Fibroblast of lung (primary cell): ENCODE results near the gene AKT2. TPM values are rescaled to one million over a fixed set of nuclear protein-coding genes. Genes with fewer than 3 reads are reported as not detected.

Experiments
- DNase-seq, 2 donors: peaks; one replicate each; pipeline versions ENCODE4 v3.0.0 to v3.0.0-alpha.2; 2010; ENCODE audit warnings: low read depth in 2 of 2
- H2AFZ ChIP-seq: 2 replicates; pipeline ENCODE4 v1.5.1; 2012; ENCODE audit warnings: low read length, control low read depth, inconsistent platforms
- H3K27ac ChIP-seq: 2 replicates; pipeline ENCODE4 v1.5.1; 2011; ENCODE audit warnings: low read length, control low read depth; ENCODE audit not compliant: insufficient read depth
- H3K27me3 ChIP-seq: 2 replicates; pipeline ENCODE4 v1.5.1; 2011; ENCODE audit warnings: mild to moderate bottlenecking, low read length; ENCODE audit not compliant: control insufficient read depth, insufficient read depth
- H3K36me3 ChIP-seq: 2 replicates; pipeline ENCODE4 v1.5.1; 2011; ENCODE audit warnings: low read length; ENCODE audit not compliant: control insufficient read depth, insufficient read depth
- H3K4me1 ChIP-seq: 2 replicates; pipeline ENCODE4 v1.5.1; 2011; ENCODE audit warnings: low read length; ENCODE audit not compliant: control insufficient read depth, insufficient read depth; ENCODE audit errors: extremely low read depth
- H3K4me2 ChIP-seq: 2 replicates; pipeline ENCODE4 v1.5.1; 2011; ENCODE audit warnings: low read length, control low read depth; ENCODE audit not compliant: insufficient read depth; ENCODE audit errors: extremely low read depth
- H3K4me3 ChIP-seq, 4 experiments: fragments of 200-600 bp in 1 of 4; sonication (generic) in 1 of 4; replicated peaks in 1 of 4; 2 replicates each; pipeline ENCODE4 v1.5.1; 2011 to 2016; ENCODE audit warnings: low read length in 4 of 4, low read depth in 3 of 4, mild to moderate bottlenecking in 3 of 4, control low read depth in 2 of 4, inconsistent platforms in 1 of 4, mixed read lengths in 1 of 4; ENCODE audit not compliant: insufficient read depth in 1 of 4; ENCODE audit errors: control extremely low read depth in 1 of 4
- H3K79me2 ChIP-seq: 2 replicates; pipeline ENCODE4 v1.5.1; 2012; ENCODE audit warnings: mild to moderate bottlenecking, low read length, inconsistent platforms; ENCODE audit not compliant: control insufficient read depth, insufficient read depth
- H3K9ac ChIP-seq: 2 replicates; pipeline ENCODE4 v1.5.1; 2011; ENCODE audit warnings: mild to moderate bottlenecking, low read length, control low read depth; ENCODE audit not compliant: insufficient read depth
- H3K9me3 ChIP-seq: 2 replicates; pipeline ENCODE4 v1.5.1; 2012; ENCODE audit warnings: low read depth, low read length; ENCODE audit not compliant: control insufficient read depth, insufficient read depth
- H4K20me1 ChIP-seq: 2 replicates; pipeline ENCODE4 v1.5.1; 2011; ENCODE audit warnings: low read length; ENCODE audit not compliant: control insufficient read depth, insufficient read depth; ENCODE audit errors: extremely low read depth
- EZH2 ChIP-seq: IDR thresholded peaks from 2 replicates; pipeline ENCODE4 v1.5.1; 2012; ENCODE audit warnings: low read length, control low read depth, mild to moderate bottlenecking; ENCODE audit errors: missing control alignments
- polyA plus RNA-seq, 2 donors: library from polyadenylated mRNA; depleted of rRNA in 1 of 2; stranded (reverse) in 1 of 2; unstranded in 1 of 2; fragments of >200 nt; gene quantifications; 2 replicates each; pipeline ENCODE4 v1.2.1, GENCODE V29; 2011 to 2012; ENCODE audit warnings: missing spikeins in 1 of 2
- total RNA-seq: library from RNA; depleted of rRNA; stranded (reverse); fragments of >200 nt; gene quantifications from 2 replicates; pipeline ENCODE4 v1.2.1, GENCODE V29; 2014
- TF ChIP-seq, protein P1 (sequence below), 2 donors: IDR thresholded peaks in 1 of 2; conservative IDR thresholded peaks in 1 of 2; 1 replicate in 1 of 2; 2 replicates in 1 of 2; pipeline ENCODE4 v1.5.1; 2011 to 2012; ENCODE audit warnings: low read length in 2 of 2, control low read depth in 1 of 2, inconsistent platforms in 1 of 2, low read depth in 1 of 2, mild to moderate bottlenecking in 1 of 2

AKT2 gene
- total and polyA plus RNA-seq, 2 donors (not counting 1 experiment from before 2014, with no cell fraction given) = 76.0 to 81.5 TPM

DNA sequence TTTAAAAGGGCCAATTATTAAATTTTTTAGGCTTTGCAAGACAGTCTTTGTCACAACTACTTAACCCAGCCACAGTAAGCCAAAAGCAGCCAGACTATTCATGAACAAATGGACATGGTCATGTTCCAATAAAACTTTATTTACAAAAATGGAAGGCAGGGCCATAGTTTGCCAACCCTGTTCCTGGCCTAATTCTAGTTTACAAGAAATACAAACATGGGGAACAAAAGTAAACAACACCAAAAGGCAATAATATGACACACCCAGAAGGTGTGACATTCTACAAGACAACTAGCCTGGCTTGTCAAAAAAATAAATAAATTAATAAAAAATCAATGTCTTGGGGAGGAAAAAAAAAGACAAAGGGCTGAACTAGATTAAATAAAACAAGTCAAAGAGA is 33.9 kb downstream of the AKT2 start:
- no peak overlapping the region for H3K27ac ChIP-seq
- H3K36me3 ChIP-seq = peaks cover 13% of the 10 kb centered on the region
- H3K79me2 ChIP-seq = peaks cover 7% of the 10 kb centered on the region
- H3K4me2 ChIP-seq = no peak overlapping the region
- no peak overlapping the region for H3K4me3 ChIP-seq
- no peaks in the 10 kb centered on the region for H3K9me3 ChIP-seq
- DNase-seq = no peak
- H3K9ac ChIP-seq = no peak overlapping the region
- no peaks in the 10 kb centered on the region for H3K4me1 ChIP-seq
- H4K20me1 ChIP-seq = peaks cover 2% of the 10 kb centered on the region
- H2AFZ ChIP-seq = no peak overlapping the region
- H3K27me3 ChIP-seq = no peaks in the 10 kb centered on the region
- no peak for TF ChIP-seq EZH2
- TF ChIP-seq, protein P1, sequence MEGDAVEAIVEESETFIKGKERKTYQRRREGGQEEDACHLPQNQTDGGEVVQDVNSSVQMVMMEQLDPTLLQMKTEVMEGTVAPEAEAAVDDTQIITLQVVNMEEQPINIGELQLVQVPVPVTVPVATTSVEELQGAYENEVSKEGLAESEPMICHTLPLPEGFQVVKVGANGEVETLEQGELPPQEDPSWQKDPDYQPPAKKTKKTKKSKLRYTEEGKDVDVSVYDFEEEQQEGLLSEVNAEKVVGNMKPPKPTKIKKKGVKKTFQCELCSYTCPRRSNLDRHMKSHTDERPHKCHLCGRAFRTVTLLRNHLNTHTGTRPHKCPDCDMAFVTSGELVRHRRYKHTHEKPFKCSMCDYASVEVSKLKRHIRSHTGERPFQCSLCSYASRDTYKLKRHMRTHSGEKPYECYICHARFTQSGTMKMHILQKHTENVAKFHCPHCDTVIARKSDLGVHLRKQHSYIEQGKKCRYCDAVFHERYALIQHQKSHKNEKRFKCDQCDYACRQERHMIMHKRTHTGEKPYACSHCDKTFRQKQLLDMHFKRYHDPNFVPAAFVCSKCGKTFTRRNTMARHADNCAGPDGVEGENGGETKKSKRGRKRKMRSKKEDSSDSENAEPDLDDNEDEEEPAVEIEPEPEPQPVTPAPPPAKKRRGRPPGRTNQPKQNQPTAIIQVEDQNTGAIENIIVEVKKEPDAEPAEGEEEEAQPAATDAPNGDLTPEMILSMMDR (conservative IDR thresholded peaks at IDR 0.05 in 1 of 2, IDR thresholded peaks at IDR 0.05 in 1 of 2; ENCODE audit: low read depth in 1 of 2, low read length in 2 of 2) = no peak

DNA sequence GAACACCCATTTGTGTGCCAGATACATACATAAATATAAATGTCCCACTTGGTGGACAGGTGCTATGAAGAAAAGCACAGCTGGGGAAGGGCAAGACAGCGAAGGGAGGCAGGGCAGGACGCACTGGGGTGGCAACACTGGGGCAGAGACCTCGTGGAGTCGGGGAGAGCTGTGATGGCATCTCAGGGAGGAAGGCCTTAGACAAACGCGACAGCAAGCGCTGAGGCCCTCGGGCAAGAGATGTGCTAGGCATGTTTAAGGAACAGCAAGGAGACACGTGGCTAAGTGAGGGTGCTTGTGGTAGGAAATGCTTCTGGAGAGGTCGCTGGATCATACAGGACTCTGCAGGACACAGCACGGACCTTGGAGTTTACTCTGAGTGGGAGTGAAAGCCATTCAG is 35.4 kb downstream of the AKT2 start:
- no peaks in the 10 kb centered on the region for H3K27me3 ChIP-seq
- no peak for DNase-seq
- H3K4me3 ChIP-seq = no peak overlapping the region
- no peak overlapping the region for H3K4me2 ChIP-seq
- H2AFZ ChIP-seq = no peak overlapping the region
- H3K79me2 ChIP-seq = peaks cover 7% of the 10 kb centered on the region
- no peak overlapping the region for H3K9ac ChIP-seq
- TF ChIP-seq, protein P1 (conservative IDR thresholded peaks at IDR 0.05 in 1 of 2, IDR thresholded peaks at IDR 0.05 in 1 of 2; ENCODE audit: low read depth in 1 of 2, low read length in 2 of 2) = no peak
- no peaks in the 10 kb centered on the region for H3K4me1 ChIP-seq
- peaks cover 4% of the 10 kb centered on the region for H3K36me3 ChIP-seq
- no peaks in the 10 kb centered on the region for H3K9me3 ChIP-seq
- no peak overlapping the region for H3K27ac ChIP-seq
- H4K20me1 ChIP-seq = peaks cover 2% of the 10 kb centered on the region

DNA sequence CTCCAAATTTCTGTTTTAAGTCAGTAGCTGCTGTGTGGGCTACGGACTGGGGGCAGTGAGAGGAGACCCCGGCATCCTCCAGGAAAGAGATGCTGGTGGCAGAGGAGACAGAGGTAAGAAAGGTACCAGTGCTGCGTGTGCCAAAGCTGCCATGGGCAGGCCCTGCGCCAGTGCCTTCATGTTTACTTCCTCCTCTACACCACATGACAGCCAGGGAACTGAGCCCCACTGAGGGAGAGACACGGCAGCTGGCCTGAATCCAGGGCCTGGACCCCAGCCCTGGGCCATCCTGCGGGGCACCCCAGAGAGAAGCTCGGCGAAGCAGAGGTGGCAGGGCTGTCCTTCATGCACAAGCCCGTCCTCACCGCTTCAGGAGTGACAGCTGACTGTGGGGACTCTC is 35.9 kb downstream of the AKT2 start:
- no peaks in the 10 kb centered on the region for H3K4me1 ChIP-seq
- H3K9me3 ChIP-seq = no peaks in the 10 kb centered on the region
- H3K4me2 ChIP-seq = no peak overlapping the region
- H2AFZ ChIP-seq = no peak overlapping the region
- peaks cover 4% of the 10 kb centered on the region for H3K36me3 ChIP-seq
- no peak overlapping the region for H3K9ac ChIP-seq
- no peaks in the 10 kb centered on the region for H3K27me3 ChIP-seq
- DNase-seq = no peak
- H3K79me2 ChIP-seq = peaks cover 7% of the 10 kb centered on the region
- no peak overlapping the region for H3K27ac ChIP-seq
- TF ChIP-seq, protein P1 (conservative IDR thresholded peaks at IDR 0.05 in 1 of 2, IDR thresholded peaks at IDR 0.05 in 1 of 2; ENCODE audit: low read depth in 1 of 2, low read length in 2 of 2) = no peak
- TF ChIP-seq EZH2 = no peak
- H3K4me3 ChIP-seq = no peak overlapping the region
- H4K20me1 ChIP-seq = peaks cover 2% of the 10 kb centered on the region
